ENCODE data around the gene MEGF11.

GRCh38 chr15:66238318-66238717 is 15.2 kb downstream of the MEGF11 start:
- no peak for TF ChIP-seq CTCF (IDR thresholded peaks at IDR 0.05)
- TF ChIP-seq POLR2A (IDR thresholded peaks at IDR 0.05): no peak

All from Peyer's patch (tissue), 4 donors.